HG02970 (cell line): Measurements from ENCODE around the gene HOXC13.

ENCODE experiments used
- ATAC-seq: cut with Tn5 transposase; IDR thresholded peaks from one replicate; pipeline ENCODE4 v1.9.1; 2021; ENCODE audit warnings: mild to moderate bottlenecking, moderate library complexity, moderate number of reproducible peaks; ENCODE audit not compliant: unreplicated experiment, low FRiP score

HOXC13 gene

DNA sequence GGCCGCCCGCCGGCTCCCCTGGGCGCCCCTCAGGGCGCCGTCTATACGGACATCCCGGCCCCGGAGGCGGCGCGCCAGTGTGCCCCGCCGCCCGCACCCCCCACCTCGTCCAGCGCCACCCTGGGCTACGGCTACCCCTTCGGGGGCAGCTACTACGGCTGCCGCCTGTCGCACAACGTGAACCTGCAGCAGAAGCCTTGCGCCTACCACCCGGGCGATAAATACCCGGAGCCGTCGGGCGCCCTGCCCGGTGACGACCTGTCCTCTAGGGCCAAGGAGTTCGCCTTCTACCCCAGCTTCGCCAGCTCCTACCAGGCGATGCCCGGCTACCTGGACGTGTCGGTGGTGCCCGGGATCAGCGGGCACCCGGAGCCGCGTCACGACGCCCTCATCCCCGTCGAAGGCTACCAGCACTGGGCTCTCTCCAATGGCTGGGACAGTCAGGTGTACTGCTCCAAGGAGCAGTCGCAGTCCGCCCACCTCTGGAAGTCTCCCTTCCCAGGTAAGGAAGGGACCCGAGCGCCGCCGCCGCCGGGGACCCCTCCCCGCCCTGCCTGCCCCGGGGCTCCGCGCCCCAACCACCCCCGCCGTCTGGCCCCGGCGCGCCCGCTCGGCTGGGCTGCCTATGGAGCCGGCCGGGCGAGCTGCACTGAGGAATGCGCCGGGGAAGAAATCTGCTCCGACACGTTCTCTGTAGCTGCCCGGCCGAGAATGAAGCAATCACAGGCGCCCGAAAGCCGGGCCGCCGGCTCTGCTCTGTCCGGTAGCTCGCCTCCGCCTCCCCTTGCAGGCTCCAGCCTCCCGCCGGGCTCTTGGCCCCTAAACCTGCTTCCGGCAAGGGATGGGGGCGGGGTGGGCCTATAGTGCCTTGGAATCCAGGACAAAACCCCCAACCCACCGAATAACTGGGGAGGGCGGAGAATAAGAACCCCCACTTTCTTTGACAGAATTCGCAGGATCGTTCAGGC, 794 bp downstream of the HOXC13 start:
- ATAC-seq = no peak

DNA sequence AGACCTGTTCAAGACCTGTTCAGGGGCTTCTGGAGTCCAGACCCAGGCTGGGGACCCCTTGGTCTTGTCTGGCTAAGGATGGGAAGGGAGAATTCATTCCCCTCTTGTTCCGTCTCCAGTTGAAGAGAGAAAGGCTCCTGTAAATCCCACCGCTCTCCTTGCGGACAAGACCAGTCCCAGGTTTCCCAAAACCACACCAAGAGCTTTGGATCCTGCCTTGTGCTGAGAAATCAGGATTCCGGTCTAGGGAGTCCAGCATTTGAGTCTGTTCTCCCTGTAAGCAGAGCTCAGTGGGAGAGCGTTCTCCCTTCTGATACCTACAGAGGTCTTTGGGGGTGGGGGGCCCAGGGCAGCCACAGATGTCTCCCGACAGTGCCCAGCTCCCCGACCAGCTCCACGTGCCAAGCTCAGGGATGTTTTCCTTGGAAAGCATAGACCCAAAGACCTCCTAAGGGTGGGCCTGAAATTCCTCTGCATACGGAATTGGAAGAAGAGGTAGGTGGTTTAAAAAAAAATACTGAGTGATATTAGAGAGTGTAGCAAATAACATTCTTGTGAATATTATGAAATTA, 1.9 kb downstream of the HOXC13 start:
- ATAC-seq = no peak

DNA sequence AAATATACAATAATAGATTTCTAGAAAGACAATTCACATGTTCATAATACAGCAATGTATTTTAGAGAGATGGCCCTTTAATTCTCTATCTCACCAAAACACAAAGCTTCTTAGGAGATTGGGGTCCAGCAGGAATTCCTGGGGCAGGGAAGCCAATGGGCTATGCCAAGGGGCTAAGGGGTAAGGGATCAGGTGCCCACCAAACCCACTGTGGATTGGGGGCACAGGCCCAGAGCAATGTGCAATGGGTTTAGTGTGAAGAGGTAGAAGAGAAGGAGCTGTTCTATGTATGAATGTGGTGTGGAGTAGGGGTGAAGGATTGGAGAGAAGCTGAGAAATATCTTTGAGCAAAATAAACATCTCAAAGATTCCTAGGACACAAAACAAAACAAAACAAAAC, 2.6 kb downstream of the HOXC13 start:
- ATAC-seq = no peak

DNA sequence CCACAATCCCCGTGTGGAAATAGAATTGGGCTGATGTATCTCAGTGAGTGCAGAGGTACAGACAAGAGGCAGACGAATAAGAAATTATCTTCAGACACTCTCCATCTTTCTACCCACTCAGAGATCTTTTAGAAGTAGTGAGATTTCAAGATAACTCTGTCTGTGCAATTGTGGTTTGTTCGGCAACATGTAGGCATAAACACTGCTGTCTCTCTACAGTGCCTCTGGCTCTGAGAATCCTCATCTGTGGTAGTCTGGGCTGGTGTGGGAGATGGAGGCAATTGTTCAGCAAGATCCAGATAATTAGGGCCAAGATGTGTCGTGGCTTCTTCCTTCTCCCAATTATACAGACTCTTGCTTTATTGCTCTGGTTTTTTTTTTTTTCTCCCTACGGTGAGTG, 3.1 kb downstream of the HOXC13 start:
- no peak for ATAC-seq

DNA sequence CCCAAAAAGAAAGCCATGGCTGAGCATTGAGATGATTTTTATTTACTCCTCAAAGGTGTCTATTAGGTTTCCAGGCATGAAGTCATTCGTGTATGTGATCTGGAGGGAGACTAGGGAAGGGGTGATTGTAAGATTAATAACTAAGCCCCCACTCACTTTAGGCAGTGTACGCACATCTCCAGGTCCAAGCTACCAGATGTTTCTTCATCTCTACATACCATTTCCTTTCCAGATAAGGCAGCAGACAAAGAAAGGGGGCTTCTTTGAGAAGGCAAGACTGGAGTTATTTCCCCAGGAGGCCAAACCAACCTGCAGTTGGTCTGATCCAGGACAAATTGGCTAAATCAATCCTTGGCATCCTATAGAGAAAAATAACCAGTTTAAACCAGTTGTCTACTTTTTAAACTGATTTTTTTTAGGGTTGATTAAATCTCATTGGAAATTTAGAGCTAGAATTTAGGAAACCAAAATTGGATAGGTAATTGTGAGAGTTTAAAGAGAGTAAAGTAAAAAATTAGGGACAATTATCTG, 3.9 kb downstream of the HOXC13 start:
- ATAC-seq = no peak

DNA sequence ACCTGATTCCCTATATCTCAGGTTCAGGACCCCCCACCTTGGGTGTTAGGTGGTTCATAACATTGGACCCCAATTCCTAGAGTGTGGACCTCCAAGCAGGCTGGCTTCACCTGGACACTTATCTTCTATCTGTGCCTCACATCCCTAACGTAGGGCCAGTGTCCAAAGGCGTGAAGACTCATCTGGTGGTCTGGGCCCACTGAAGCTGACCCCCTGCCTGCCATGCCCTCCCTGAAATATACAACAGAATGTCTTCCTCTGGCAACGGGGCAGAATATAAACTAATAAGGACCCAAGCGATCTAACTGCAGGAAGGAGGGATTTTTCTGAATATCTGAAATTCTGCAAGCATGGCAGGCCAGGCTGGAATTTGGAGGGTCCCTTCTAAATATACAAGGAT, 5.6 kb downstream of the HOXC13 start:
- no peak for ATAC-seq

DNA sequence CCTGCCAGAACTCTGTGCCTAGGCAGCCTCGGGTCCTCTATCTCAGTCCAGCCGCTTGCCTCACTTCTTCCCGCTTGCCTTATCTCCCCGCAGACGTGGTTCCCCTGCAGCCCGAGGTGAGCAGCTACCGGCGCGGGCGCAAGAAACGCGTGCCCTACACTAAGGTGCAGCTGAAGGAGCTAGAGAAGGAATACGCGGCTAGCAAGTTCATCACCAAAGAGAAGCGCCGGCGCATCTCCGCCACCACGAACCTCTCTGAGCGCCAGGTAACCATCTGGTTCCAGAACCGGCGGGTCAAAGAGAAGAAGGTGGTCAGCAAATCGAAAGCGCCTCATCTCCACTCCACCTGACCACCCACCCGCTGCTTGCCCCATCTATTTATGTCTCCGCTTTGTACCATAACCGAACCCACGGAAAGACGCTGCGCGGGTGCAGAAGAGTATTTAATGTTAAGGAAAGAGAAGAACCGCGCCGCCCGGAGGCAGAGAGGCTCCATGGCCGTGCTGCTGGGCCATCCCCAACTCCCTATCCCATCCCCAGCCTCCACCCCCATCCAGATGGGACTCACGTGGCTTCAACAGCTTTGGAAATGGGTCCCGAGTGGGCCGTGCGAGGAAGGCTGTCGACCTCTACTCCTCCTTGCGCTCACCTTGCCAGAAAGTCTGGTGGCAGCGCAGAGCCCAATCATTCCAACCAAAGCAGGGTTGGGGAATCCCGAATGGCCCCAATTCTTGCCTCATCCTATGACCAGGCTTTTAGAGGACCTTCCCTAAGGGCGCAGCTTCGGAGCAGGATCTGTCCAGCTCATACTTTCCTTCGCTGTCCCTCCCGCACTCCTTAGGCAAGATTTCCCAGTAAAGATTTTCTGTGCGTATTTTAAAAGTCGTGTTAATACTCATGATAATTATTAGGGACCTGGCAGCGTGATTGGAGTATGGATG, 6.5 kb downstream of the HOXC13 start:
- ATAC-seq = no peak

DNA sequence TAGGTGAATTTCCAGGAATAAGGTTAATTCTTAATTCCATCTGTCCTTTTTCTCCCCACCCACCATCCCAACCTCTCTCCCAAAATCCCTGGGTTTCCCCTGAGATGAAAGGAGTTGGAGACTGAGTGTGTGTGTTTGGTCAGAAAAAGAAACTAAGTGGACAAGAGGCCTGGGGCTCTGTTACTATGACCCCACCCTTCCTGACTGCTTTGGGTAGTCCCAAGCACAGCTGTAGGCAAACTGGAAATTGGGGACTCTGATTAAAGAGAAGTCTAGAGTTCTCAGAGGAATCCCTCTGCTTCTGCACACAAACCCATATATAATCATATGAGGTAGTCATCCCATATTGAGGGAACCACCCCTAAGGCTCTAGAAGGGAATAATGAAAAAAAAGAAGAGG, 9.1 kb downstream of the HOXC13 start:
- no peak for ATAC-seq

DNA sequence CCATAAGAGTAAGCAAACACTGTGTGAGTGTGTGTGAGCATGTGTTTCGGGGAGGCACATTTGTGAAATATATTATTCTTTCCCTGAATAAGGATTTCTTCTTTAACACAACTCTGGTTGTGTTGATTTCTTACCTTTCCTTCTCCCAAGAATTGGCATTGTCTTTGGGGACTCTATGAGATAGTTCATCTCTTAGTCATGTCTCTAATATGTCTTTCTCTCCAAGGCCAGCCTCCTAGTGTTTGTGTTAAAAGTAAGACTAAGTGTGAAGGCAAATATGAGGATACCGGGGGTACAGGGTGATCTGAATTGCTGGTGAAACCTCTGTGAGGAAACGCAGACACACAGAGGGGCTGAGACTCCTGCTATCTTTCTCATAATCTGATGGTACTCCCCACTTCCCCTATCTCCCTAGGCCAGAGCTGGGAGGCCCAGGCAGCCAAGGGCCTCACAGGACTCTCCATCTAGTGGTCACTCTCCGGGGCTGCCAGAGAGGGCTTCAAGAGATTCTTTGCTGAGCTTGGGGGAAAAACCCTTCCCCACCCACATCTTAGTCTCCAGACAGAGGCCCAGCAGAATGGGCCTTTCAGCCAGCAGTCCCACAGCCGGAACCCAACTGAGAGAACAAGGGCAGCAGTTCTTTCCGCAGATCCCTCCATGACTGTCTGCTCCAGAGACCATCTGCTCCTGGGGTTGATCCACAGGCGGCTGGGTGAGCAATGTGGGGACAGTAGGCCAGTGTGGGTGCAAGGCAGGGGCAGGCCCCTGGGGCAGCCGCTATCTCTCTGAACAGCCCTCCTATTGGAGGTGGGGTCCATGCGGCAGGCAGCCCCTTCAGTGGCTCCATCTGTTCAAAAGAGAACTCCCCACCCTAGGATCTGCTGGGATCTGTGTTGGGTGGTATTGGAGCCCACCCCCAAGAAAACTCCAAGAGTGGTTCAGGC, 10.3 kb downstream of the HOXC13 start:
- ATAC-seq = no peak

DNA sequence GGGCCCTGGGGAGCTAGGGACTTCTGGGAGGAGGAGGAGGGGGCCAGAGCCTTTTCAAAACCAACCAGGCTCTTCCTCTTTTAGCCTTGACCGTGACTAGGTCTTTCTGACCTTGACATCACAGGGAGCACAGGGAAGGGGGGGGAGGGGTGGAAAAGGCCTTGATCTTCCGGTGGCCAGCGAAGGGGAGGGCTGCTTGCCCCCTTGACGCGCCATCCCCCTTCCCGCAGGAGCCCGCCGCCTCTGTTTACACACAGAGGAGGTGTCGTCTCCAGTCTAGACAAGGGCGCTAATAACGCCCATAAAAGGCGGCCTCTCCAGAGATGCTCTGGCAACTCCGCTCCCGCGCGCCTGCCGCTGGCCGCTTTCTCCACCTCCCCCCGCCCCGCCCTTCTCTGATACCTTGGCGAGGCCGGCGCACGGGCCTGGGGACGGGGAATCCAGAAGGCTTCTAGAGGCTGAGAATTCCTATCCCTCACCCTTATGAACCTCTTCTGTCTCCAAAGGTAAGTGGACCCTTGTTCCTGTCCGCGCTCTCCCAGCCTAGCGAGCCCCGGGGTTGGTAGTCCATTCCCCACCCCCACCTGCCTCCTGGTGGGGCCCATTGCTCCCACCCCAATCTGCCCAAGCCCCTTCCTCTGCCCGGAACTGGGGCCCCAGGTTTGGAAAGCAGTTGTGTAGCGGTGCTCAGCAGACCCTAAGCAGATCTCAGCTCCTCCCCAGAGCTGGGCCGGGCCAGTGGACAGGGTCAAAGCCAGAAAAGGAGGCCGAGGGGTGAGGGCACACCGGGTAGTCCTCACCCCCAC, 11.2 kb downstream of the HOXC13 start:
- ATAC-seq = no peak

DNA sequence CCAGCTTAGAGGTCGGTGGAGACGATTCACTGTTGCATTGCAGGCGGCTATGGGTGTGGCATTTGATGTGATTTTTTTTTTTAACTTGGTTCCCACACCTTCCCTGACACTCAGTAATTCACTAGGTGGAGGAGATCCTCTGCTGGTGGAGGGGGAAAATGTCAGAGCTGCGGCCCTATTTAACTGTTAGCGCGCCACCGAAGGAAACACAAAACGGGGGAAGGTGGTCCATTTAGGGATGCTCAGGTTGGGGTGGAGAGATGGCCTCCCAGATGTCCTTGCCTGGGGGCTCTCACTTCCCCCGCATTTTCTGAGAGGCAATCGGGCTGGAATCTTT, 11.8 kb downstream of the HOXC13 start:
- ATAC-seq = no peak

DNA sequence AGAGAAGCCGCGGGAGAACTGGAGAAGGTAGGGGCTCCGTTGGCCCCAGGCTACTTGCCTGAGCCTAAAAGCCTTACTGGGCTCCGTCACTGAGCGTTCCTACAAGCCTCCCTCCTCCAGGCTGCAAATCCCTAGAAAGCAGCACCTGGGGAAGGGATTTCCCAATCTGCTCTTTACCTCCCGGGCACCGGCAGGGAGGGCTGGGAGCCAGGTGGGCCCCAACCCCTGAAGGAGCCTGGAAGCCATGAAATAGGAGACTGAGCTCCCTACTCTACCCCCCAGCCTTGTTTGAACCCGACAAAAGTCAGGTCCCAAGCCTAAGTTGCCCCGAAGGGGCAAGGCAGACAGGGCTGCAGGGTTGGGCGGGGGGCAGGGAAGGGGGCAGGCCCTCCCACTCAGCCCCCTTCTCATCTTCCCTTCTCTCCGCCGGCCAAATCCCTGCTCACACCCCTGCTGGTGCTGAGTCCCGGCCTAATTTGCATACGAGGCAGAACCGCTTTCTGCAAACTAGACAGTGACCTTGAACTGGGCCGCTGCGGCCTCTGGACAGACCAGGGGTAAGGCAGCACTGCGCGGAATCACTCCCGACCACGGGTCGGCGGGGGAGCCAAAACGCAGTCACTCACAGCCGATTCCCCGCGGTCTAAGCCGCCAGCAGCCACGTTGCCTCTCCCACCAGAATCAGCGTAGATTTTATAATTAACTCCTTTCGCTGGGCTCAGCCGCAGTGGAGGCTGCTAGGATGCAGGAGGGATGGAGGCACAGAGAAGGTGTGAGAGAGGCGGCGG, 12.4 kb downstream of the HOXC13 start:
- no peak for ATAC-seq

DNA sequence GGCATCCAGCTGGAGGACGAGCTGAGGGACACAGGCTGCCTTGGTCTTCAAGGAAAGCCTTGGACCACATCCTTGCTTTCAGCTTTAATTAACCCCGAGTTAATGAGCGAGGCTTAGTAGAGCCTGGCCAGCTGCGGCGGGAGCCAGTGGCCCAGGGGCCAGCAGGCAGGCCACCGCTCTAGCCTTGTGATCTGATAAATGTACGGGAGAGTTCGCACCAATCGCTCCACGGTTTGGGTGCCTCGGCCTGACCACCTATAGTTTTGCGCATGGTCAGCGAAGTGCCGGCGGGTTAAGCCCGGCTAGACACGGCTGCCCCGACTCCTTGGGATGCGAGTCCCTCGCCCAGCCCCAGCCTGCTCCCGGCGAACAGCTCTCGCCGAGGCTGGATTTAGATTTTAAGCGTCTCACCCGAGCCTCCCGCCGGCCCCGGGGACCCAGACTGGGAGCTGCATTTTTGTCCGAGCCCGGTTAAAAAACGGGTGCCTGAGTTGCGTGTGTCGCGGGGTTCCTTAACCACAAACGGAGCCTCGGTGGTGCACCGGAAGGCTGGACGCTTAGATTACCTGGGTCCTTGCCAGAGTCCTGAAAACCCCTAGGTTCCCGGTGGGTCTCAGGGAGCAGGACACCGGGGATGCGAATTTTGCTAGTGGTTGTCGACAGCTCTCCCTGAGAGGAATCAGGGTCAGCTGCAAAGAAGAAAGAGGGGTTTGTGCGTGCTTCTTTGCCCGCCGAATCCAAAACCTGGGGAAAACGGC, 13.1 kb downstream of the HOXC13 start:
- ATAC-seq = no peak

DNA sequence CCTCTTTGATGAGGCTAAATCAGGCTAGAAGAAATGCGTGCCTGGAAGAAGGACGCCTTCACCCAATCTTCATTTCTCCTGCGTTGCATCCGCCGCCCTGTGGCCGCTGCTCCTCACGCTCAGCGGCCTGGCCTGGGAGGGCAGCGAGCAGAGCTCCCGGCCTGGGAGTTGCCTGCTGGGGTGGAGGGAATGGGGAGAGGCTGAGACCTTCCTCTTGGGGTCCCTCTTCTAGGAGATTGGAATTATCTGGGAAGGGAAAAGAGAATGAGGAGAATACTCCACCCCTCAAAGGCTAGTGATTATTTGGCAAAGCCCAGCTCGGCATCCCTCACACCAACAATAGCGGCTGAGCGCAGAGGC, 13.7 kb downstream of the HOXC13 start:
- no peak for ATAC-seq

DNA sequence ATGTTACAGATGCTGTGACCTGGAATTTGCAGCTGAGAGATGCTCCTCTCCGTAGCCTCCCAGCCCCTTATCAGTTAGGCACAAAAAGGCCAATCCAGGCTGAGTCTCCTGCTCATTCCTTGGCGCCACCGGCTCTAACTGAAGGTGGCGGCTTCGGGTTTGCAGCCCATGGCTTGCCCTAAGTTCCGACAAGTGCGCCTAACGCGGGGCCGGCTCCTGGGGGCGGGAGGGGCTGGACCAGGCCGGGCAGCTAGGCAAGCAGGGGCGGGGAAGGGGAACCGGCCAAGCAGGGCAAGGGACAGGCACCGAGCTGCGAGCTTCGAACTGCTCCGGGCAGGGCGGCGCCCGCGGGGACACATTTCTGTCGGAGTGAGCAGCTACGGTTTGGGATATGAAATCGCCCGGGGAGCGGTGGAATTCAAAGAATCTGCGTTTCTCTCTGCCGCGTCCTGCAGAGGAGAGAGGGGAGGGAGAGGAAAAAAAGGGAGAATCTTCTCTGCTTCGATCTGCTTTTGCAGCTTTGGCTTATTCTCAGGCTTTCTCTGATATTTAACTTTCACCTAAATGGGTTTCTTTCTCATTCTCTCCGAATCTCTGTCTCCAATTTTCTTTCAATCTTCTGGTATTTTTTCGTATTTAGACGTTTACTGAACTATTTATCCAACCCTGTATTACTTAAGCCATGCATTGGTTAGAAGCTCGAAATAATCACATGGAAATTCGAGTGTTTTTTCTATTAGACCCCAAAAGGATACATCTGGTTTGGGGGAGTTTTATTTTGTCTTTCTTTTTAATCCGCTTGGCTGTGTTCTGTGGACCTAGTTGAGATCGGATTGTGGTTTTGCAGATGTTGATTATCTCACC, 14.5 kb downstream of the HOXC13 start:
- no peak for ATAC-seq

DNA sequence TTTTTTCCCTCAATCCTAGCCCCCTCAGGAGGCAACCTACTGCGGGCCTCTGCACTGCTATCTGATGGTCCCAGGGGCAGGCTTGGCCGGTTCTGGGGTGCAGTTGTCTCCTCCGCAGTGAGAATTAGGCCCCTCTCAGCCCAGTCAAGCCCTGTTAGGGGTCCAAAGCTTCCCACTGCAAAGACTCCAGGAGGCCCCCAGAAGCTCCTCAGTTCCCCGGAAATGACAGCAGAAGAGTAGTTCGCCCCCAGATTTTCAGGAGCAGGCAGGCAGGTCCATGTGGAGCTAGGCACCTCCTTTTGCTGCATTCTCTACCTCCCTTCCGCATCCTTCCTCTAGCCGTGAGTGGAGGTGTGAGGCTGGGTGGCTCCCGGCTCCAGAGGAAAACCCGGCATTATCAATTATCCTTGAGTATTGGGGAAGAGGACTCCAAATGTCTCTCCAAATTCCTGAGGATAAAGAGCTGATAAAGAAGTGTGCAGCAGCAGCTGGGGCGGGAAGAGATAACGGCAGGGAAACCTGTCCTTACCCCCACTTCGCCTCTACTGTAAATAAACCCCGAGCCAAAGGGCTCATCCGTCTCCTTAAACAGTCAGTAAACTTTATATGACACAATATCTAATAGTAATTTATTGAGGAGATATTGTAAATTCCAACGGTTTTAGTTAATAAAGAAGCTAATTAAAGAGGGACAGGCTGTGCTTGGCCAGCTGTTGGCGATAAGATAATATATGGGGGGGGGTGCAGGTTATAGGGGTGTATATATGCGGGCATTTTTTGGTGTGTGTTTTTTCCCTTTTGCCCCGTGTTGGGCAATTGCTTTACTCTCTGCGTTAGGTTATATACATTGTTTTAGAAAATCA, 15.4 kb downstream of the HOXC13 start:
- ATAC-seq = no peak
